GM12878 (cell line): Measurements from ENCODE around the gene ADGRF4. TPM values are rescaled to one million over a fixed set of nuclear protein-coding genes. Genes with fewer than 3 reads are reported as not detected.

ENCODE experiments used
- ATAC-seq: fragments of 200-7000 bp; cut with Tn5 transposase; 3 replicates; pipeline ENCODE4 v1.9.1; 2020; ENCODE audit warnings: mild to moderate bottlenecking, moderate library complexity
- BruUV-seq: library from RNA; stranded (reverse); fragments of 400-500 nt; replicated peaks from 2 replicates; lab custom pipeline; 2021; lab: Mats Ljungman, UMichigan
- CTCF ChIA-PET: fragments of 300-600 bp; sonication (Branson Sonifier 250); formaldehyde crosslinking; extraction: SDS; loops from one replicate; lab custom pipeline; 2021; ENCODE audit warnings: inconsistent platforms; lab: Yijun Ruan, JAX
- POLR2A ChIA-PET: fragments of 350-600 bp; formaldehyde crosslinking; extraction: SDS; loops from one replicate; lab custom pipeline; 2021; ENCODE audit warnings: inconsistent platforms; lab: Charles Lee
- RAD21 ChIA-PET: fragments of 300-600 bp; sonication (Branson Sonifier 250); formaldehyde crosslinking; loops from one replicate; lab custom pipeline; 2023; ENCODE audit warnings: antibody characterized with exemption; ENCODE audit not compliant: unreplicated experiment; lab: Charles Lee
- SMC1A ChIA-PET: fragments of 300-600 bp; sonication (Branson Sonifier 250); formaldehyde crosslinking; loops from one replicate; lab custom pipeline; 2023; ENCODE audit not compliant: unreplicated experiment, uncharacterized antibody; lab: Charles Lee
- DNase-seq: peaks from one replicate; pipeline ENCODE4 v3.0.0-alpha.2; 2011; ENCODE audit warnings: low read depth, low spot score
- FAIRE-seq: peaks from 3 replicates; lab custom pipeline; 2011; peaks lifted over from hg19 to GRCh38; lab: Jason Lieb, UNC
- H2AFZ ChIP-seq: 2 replicates; pipeline ENCODE4 v1.6.0; 2011; ENCODE audit warnings: low read depth, low read length, control low read depth; ENCODE audit not compliant: control insufficient read depth
- H3K27ac ChIP-seq: 2 replicates; pipeline ENCODE4 v1.5.1; 2011; ENCODE audit warnings: control low read depth; ENCODE audit not compliant: control insufficient read depth, insufficient read depth
- H3K27me3 ChIP-seq, 2 experiments: replicated peaks in 1 of 2; 2 replicates each; pipeline versions ENCODE4 v1.6.0 to v1.6.1; 2011; ENCODE audit warnings: low read length in 1 of 2; ENCODE audit not compliant: control insufficient read depth in 2 of 2, insufficient read depth in 2 of 2
- H3K36me3 ChIP-seq, 2 experiments: 2 replicates each; pipeline ENCODE4 v1.5.1; 2011; ENCODE audit warnings: low read length in 1 of 2; ENCODE audit not compliant: control insufficient read depth in 2 of 2, insufficient read depth in 2 of 2
- H3K4me1 ChIP-seq: 2 replicates; pipeline ENCODE4 v1.6.1; 2011; ENCODE audit warnings: mild to moderate bottlenecking, low read length, moderate library complexity, mixed read lengths; ENCODE audit not compliant: control insufficient read depth, insufficient read depth
- H3K4me2 ChIP-seq: 2 replicates; pipeline ENCODE4 v1.6.0; 2011; ENCODE audit warnings: control low read depth; ENCODE audit not compliant: control insufficient read depth, insufficient read depth
- H3K4me3 ChIP-seq: fragments of 200-600 bp; sonication (generic); 2 replicates; pipeline ENCODE4 v1.5.1; 2016
- H3K79me2 ChIP-seq: 2 replicates; pipeline ENCODE4 v1.6.0; 2011; ENCODE audit warnings: low read length; ENCODE audit not compliant: control insufficient read depth, insufficient read depth
- H3K9ac ChIP-seq: 2 replicates; pipeline ENCODE4 v1.8.0; 2011; ENCODE audit warnings: low read length, control low read depth, mixed read lengths; ENCODE audit not compliant: control insufficient read depth, insufficient read depth
- H3K9me3 ChIP-seq: replicated peaks from 3 replicates; pipeline ENCODE4 v1.5.1; 2011; ENCODE audit warnings: mild to moderate bottlenecking, low read length; ENCODE audit not compliant: control insufficient read depth, insufficient read depth
- H4K20me1 ChIP-seq: 2 replicates; pipeline ENCODE4 v1.6.0; 2011; ENCODE audit not compliant: control insufficient read depth, insufficient read depth
- BHLHE40 ChIP-seq, 2 experiments: fragments of 450-650 bp in 1 of 2; IDR thresholded peaks; 2 replicates each; pipeline ENCODE4 v1.6.1; 2011 to 2017; ENCODE audit warnings: low read depth in 2 of 2, borderline replicate concordance in 1 of 2, improper control_type of control experiment in 1 of 2, low read length in 1 of 2, mild to moderate bottlenecking in 1 of 2
- CUX1 ChIP-seq: IDR thresholded peaks from 2 replicates; pipeline ENCODE4 v1.6.1; 2012; ENCODE audit warnings: improper control_type of control experiment, low read depth, low read length; ENCODE audit not compliant: insufficient replicate concordance
- FOXM1 ChIP-seq: IDR thresholded peaks from 2 replicates; pipeline ENCODE4 v1.6.1; 2012; ENCODE audit warnings: low read depth, mild to moderate bottlenecking, inconsistent platforms, low read length, moderate library complexity
- GABPA ChIP-seq: IDR thresholded peaks from 2 replicates; pipeline ENCODE4 v1.6.1; 2014; ENCODE audit warnings: antibody characterized with exemption, low read depth, mild to moderate bottlenecking, inconsistent platforms
- HDAC2 ChIP-seq: fragments of 200-600 bp; sonication (generic); IDR thresholded peaks from 2 replicates; pipeline ENCODE4 v1.6.1; 2017
- JUND ChIP-seq: IDR thresholded peaks from 2 replicates; pipeline ENCODE4 v1.6.1; 2012; ENCODE audit warnings: low read depth, mild to moderate bottlenecking, low read length, improper control_type of control experiment, moderate library complexity
- MYC ChIP-seq: IDR thresholded peaks from 2 replicates; pipeline ENCODE4 v1.6.1; 2011; ENCODE audit warnings: mild to moderate bottlenecking, low read length, moderate library complexity, inconsistent platforms; ENCODE audit not compliant: insufficient read depth, insufficient replicate concordance, insufficient read length, severe bottlenecking
- SMC3 ChIP-seq: IDR thresholded peaks from 2 replicates; pipeline ENCODE4 v1.6.1; 2011; ENCODE audit warnings: low read length, improper control_type of control experiment, borderline replicate concordance
- SUZ12 ChIP-seq: fragments of 200-600 bp; sonication (generic); IDR thresholded peaks from one replicate; pipeline ENCODE4 v1.6.1; 2018; ENCODE audit warnings: antibody characterized with exemption, mild to moderate bottlenecking; ENCODE audit not compliant: unreplicated experiment
- TCF3 ChIP-seq: IDR thresholded peaks from 2 replicates; pipeline ENCODE4 v1.6.1; 2012; ENCODE audit warnings: low read depth, mild to moderate bottlenecking, low read length, borderline replicate concordance; ENCODE audit not compliant: insufficient read depth
- WGBS: methylation state at CpG from one replicate; pipeline ENCODE4 v1.1.6; 2016; ENCODE audit warnings: low lambda C conversion rate; ENCODE audit not compliant: insufficient replicate concordance, insufficient coverage; ENCODE audit errors: missing lambda C conversion rate; 5-methylcytosine and 5-hydroxymethylcytosine counted together
- in situ Hi-C: fragments of 300-500 bp; cut with MboI; formaldehyde crosslinking; loops from 9 replicates; pipeline ENCODE4 v1.14.3; 2018; ENCODE audit warnings: mixed read lengths
- intact Hi-C: fragments of 100-400 bp; cut with micrococcal nuclease; formaldehyde crosslinking; loops from one replicate; pipeline ENCODE4 v1.14.2; 2022; ENCODE audit not compliant: unreplicated experiment
- polyA plus RNA-seq, 11 experiments: library from polyadenylated mRNA; depleted of rRNA in 4 of 11; unstranded in 6 of 11; stranded (reverse) in 5 of 11; fragments of >200 nt; fragmentation: Nextera tagmentation in 4 of 11; fragmentation: Illumina TruSeq in 1 of 11; extraction: Ambion mirVana in 4 of 11; extraction: Trizol in 1 of 11; gene quantifications; 1 replicate in 1 of 11; 2 replicates in 10 of 11; pipeline versions ENCODE4 v1.2.1 to v1.2.3, GENCODE V29; 2011 to 2016; ENCODE audit warnings: inconsistent platforms in 2 of 11, missing spikeins in 2 of 11, low read depth in 1 of 11
- total RNA-seq, 4 experiments: library from RNA; depleted of rRNA in 3 of 4; stranded (reverse); fragments of >200 nt in 3 of 4; fragmentation: Illumina TruSeq in 1 of 4; extraction: Trizol in 1 of 4; gene quantifications; 2 replicates each; pipeline versions ENCODE4 v1.2.1 to v1.2.3, GENCODE V29; 2013 to 2021

Gene ADGRF4
- total and polyA plus RNA-seq, 10 of the 15 experiments (the other 5 are each of a cell fraction or from before 2014, with no cell fraction given) = 0.04 to 0.12 (median 0.06) TPM; not detected in 5

GRCh38 chr6:47767102-47767501, 68.7 kb downstream of the ADGRF4 start:
- DNase-seq (no peak), FAIRE-seq (no peak), ATAC-seq (no peak)
- BruUV-seq = no TSS peak
- ChIA-PET POLR2A (no interaction called here), SMC1A (interaction anchor here (1.6 kb wide), 2 partner anchors 33 to 136 kb away, joined by 4 read pairs; no protein-coding TSS in a partner anchor), RAD21 (no interaction called here), CTCF (interaction anchor here (1.1 kb wide), 1 partner anchor 20 kb away, joined by 3 read pairs; no protein-coding TSS in a partner anchor)
- H3K27me3 ChIP-seq = no peaks in the 10 kb centered on the region
- WGBS = 63% methylated on average over 1 of the region's 1 CpG
- intact Hi-C loops (no loop called here), in situ Hi-C loops (no loop called here)
- H3K79me2 ChIP-seq = no peaks in the 10 kb centered on the region
- H4K20me1 ChIP-seq = no peaks in the 10 kb centered on the region
- TF ChIP-seq SUZ12 (no peak), BHLHE40 (IDR thresholded peaks at IDR 0.05; ENCODE audit: borderline replicate concordance in 1 of 2, low read depth in 2 of 2, low read length in 1 of 2) (no peak), MYC (no peak), GABPA (no peak), SMC3 (no peak), FOXM1 (no peak), CUX1 (no peak), TCF3 (no peak), HDAC2 (no peak), JUND (no peak)
- H3K36me3 ChIP-seq = no peaks in the 10 kb centered on the region
- H3K4me3 ChIP-seq = no peak overlapping the region
- no peak overlapping the region for H3K27ac ChIP-seq
- no peaks in the 10 kb centered on the region; the same call in 2 of the 3 replicates for H3K9me3 ChIP-seq
- no peak overlapping the region for H3K4me2 ChIP-seq
- no peaks in the 10 kb centered on the region for H3K4me1 ChIP-seq
- no peak overlapping the region for H3K9ac ChIP-seq
- H2AFZ ChIP-seq = no peak overlapping the region
